HCT116 (cell line): ENCODE results near the gene LPXN. TPM values are rescaled to one million over a fixed set of nuclear protein-coding genes. Genes with fewer than 3 reads are reported as not detected.

ENCODE experiments used
- ATAC-seq: fragments of 200-7000 bp; cut with Tn5 transposase; 2 replicates; pipeline ENCODE4 v1.9.1; 2020; ENCODE audit warnings: mild to moderate bottlenecking, moderate library complexity
- BruUV-seq: library from RNA; stranded (reverse); fragments of 400-500 nt; replicated peaks from 2 replicates; lab custom pipeline; 2021; lab: Mats Ljungman, UMichigan
- CTCF ChIA-PET: fragments of 300-600 bp; sonication (Branson Sonifier 250); formaldehyde crosslinking; loops from one replicate; lab custom pipeline; 2021; ENCODE audit warnings: antibody characterized with exemption; lab: Charles Lee
- POLR2A ChIA-PET: fragments of 300-600, 350-600 bp; sonication (Branson Sonifier 250); formaldehyde crosslinking; loops from one replicate; lab custom pipeline; 2021; ENCODE audit warnings: antibody characterized with exemption; lab: Charles Lee
- RAD21 ChIA-PET, 2 experiments: fragments of 300-600 bp; sonication (Branson Sonifier 250); formaldehyde crosslinking; loops; one replicate each; lab custom pipeline; 2023; ENCODE audit warnings: low total read pairs in 2 of 2; ENCODE audit not compliant: uncharacterized antibody in 2 of 2, unreplicated experiment in 2 of 2, low non-redundant PET in 1 of 2; lab: Charles Lee
- DNase-seq: peaks from one replicate; pipeline ENCODE4 v3.0.0-alpha.2; 2010; ENCODE audit warnings: low read depth, low spot score
- H2AFZ ChIP-seq: fragments of 200-600 bp; shearing (Covaris generic), sonication (generic); 2 replicates; pipeline ENCODE4 v1.6.1; 2017; ENCODE audit warnings: low read depth, mixed run types, mixed read lengths, antibody characterized with exemption, low read length; ENCODE audit not compliant: poor library complexity, severe bottlenecking
- H3K27ac ChIP-seq: 2 replicates; pipeline ENCODE4 v1.5.1; 2012; ENCODE audit warnings: low read depth, low read length
- H3K27me3 ChIP-seq: fragments of 200-600 bp; sonication (generic); 2 replicates; pipeline ENCODE4 v1.6.1; 2016; ENCODE audit warnings: mixed run types, low read length, mixed read lengths; ENCODE audit not compliant: insufficient read depth
- H3K36me3 ChIP-seq, 2 experiments: fragments of 200-500 bp in 1 of 2; fragments of 200-600 bp in 1 of 2; sonication (Bioruptor generic) in 1 of 2; sonication (generic) in 1 of 2; 2 replicates each; pipeline versions ENCODE4 v1.5.1 to v1.6.1; 2014 to 2016; ENCODE audit warnings: low read length in 2 of 2, inconsistent platforms in 1 of 2, mixed read lengths in 1 of 2, mixed run types in 1 of 2; ENCODE audit not compliant: insufficient read depth in 2 of 2, control insufficient read depth in 1 of 2
- H3K4me1 ChIP-seq, 2 experiments: fragments of 200-600 bp in 1 of 2; sonication (generic) in 1 of 2; 2 replicates each; pipeline versions ENCODE4 v1.5.1 to v1.6.1; 2012 to 2017; ENCODE audit warnings: low read length in 2 of 2, inconsistent platforms in 1 of 2, mild to moderate bottlenecking in 1 of 2, mixed read lengths in 1 of 2, mixed run types in 1 of 2, moderate library complexity in 1 of 2; ENCODE audit not compliant: insufficient read depth in 2 of 2, control insufficient read depth in 1 of 2
- H3K4me2 ChIP-seq: fragments of 200-600 bp; sonication (generic); 2 replicates; pipeline ENCODE4 v1.6.1; 2017; ENCODE audit warnings: mixed run types, low read length, mixed read lengths
- H3K4me3 ChIP-seq, 2 experiments: fragments of 200-600 bp in 1 of 2; sonication (generic) in 1 of 2; replicated peaks in 1 of 2; 2 replicates each; pipeline ENCODE4 v1.5.1; 2011 to 2016; ENCODE audit warnings: low read length in 2 of 2, control low read depth in 1 of 2, low read depth in 1 of 2, mild to moderate bottlenecking in 1 of 2, mixed read lengths in 1 of 2, mixed run types in 1 of 2
- H3K79me2 ChIP-seq: fragments of 200-600 bp; sonication (generic); 2 replicates; pipeline ENCODE4 v1.6.1; 2017; ENCODE audit warnings: mild to moderate bottlenecking, mixed run types, low read length, moderate library complexity, mixed read lengths; ENCODE audit not compliant: insufficient read depth
- H3K9ac ChIP-seq: fragments of 200-600 bp; sonication (generic); 2 replicates; pipeline ENCODE4 v1.6.1; 2016; ENCODE audit warnings: low read length, mixed read lengths
- H3K9me2 ChIP-seq: fragments of 200-600 bp; sonication (generic), shearing (Covaris generic); 2 replicates; pipeline ENCODE4 v1.6.1; 2017; ENCODE audit warnings: mixed run types, mild to moderate bottlenecking, moderate library complexity; ENCODE audit not compliant: insufficient read depth
- H3K9me3 ChIP-seq, 2 experiments: fragments of 200-500 bp in 1 of 2; fragments of 200-600 bp in 1 of 2; sonication (Bioruptor generic) in 1 of 2; sonication (generic) in 1 of 2; 2 replicates each; pipeline ENCODE4 v1.6.1; 2014 to 2017; ENCODE audit warnings: low read length in 2 of 2, mixed read lengths in 2 of 2, inconsistent platforms in 1 of 2, low read depth in 1 of 2, mild to moderate bottlenecking in 1 of 2, mixed run types in 1 of 2, moderate library complexity in 1 of 2; ENCODE audit not compliant: control insufficient read depth in 1 of 2, insufficient read depth in 1 of 2
- H4K20me1 ChIP-seq: fragments of 200-600 bp; sonication (generic), shearing (Covaris generic); 2 replicates; pipeline ENCODE4 v1.6.1; 2017; ENCODE audit warnings: mixed run types, mild to moderate bottlenecking, moderate library complexity; ENCODE audit not compliant: insufficient read depth
- ATF3 ChIP-seq: IDR thresholded peaks from 2 replicates; pipeline ENCODE4 v1.6.1; 2012
- CEBPB ChIP-seq: IDR thresholded peaks from 2 replicates; pipeline ENCODE4 v1.6.1; 2012; ENCODE audit warnings: low read depth
- CTCF ChIP-seq, 3 experiments: fragments of 200-600 bp in 1 of 3; sonication (generic) in 1 of 3; IDR thresholded peaks in 2 of 3; conservative IDR thresholded peaks in 1 of 3; 2 replicates each; pipeline ENCODE4 v1.5.1; 2012 to 2017; ENCODE audit warnings: low read depth in 2 of 3, low read length in 2 of 3, antibody characterized with exemption in 1 of 3, borderline replicate concordance in 1 of 3, control low read depth in 1 of 3, mild to moderate bottlenecking in 1 of 3, mixed read lengths in 1 of 3, mixed run types in 1 of 3, moderate library complexity in 1 of 3; ENCODE audit not compliant: insufficient read depth in 1 of 3
- ELF1 ChIP-seq: IDR thresholded peaks from 2 replicates; pipeline ENCODE4 v1.6.1; 2012; ENCODE audit warnings: low read depth, borderline replicate concordance
- EZH2 ChIP-seq: fragments of 200-600 bp; sonication (generic); IDR thresholded peaks from 2 replicates; pipeline ENCODE4 v1.6.1; 2017; ENCODE audit warnings: antibody characterized with exemption, mixed run types
- EZH2phosphoT487 ChIP-seq: fragments of 200-600 bp; IDR thresholded peaks from 2 replicates; pipeline ENCODE4 v1.6.1; 2018; ENCODE audit warnings: antibody characterized with exemption, borderline replicate concordance
- FOSL1 ChIP-seq: IDR thresholded peaks from 2 replicates; pipeline ENCODE4 v1.6.1; 2012; ENCODE audit warnings: low read depth
- MAX ChIP-seq: IDR thresholded peaks from 2 replicates; pipeline ENCODE4 v1.6.1; 2012
- POLR2A ChIP-seq: IDR thresholded peaks from 2 replicates; pipeline ENCODE4 v1.7.0; 2011; ENCODE audit warnings: borderline replicate concordance; ENCODE audit not compliant: insufficient read depth, insufficient read length; ENCODE audit errors: extremely low read depth
- POLR2AphosphoS5 ChIP-seq: IDR thresholded peaks from 2 replicates; pipeline ENCODE4 v1.6.1; 2011; ENCODE audit warnings: mild to moderate bottlenecking, low read depth, low read length, moderate library complexity
- RAD21 ChIP-seq: IDR thresholded peaks from 2 replicates; pipeline ENCODE4 v1.6.1; 2012; ENCODE audit warnings: low read depth, mild to moderate bottlenecking
- SIN3A ChIP-seq: IDR thresholded peaks from 2 replicates; pipeline ENCODE4 v1.6.1; 2012; ENCODE audit warnings: low read depth
- SP1 ChIP-seq: IDR thresholded peaks from 2 replicates; pipeline ENCODE4 v1.6.1; 2012; ENCODE audit warnings: low read depth
- SRF ChIP-seq: IDR thresholded peaks from 2 replicates; pipeline ENCODE4 v1.6.1; 2012; ENCODE audit warnings: low read depth
- TCF7L2 ChIP-seq: IDR thresholded peaks from 2 replicates; pipeline ENCODE4 v1.7.0; 2011; ENCODE audit warnings: borderline replicate concordance, inconsistent platforms; ENCODE audit not compliant: insufficient read depth, insufficient read length; ENCODE audit errors: extremely low read depth
- YY1 ChIP-seq: IDR thresholded peaks from 2 replicates; pipeline ENCODE4 v1.6.1; 2011; ENCODE audit warnings: low read length, low read depth, moderate library complexity, mild to moderate bottlenecking; ENCODE audit not compliant: insufficient replicate concordance; ENCODE audit errors: extremely low read depth
- ZBTB33 ChIP-seq: IDR thresholded peaks from 2 replicates; pipeline ENCODE4 v1.6.1; 2011; ENCODE audit warnings: mild to moderate bottlenecking, low read length, moderate library complexity; ENCODE audit not compliant: insufficient replicate concordance; ENCODE audit errors: extremely low read depth
- ZNF274 ChIP-seq: fragments of 200-500 bp; sonication (Bioruptor generic); IDR thresholded peaks from 2 replicates; pipeline ENCODE4 v1.6.1; 2014; ENCODE audit warnings: mild to moderate bottlenecking, low read depth, low read length, inconsistent platforms
- intact Hi-C: fragments of 100-400 bp; cut with micrococcal nuclease; formaldehyde crosslinking; loops from 2 replicates; pipeline ENCODE4 v1.10.0; 2022
- total RNA-seq: library from RNA; stranded (reverse); gene quantifications from one replicate; pipeline ENCODE4 v1.2.1, GENCODE V29; 2021; ENCODE audit not compliant: unreplicated experiment
- TF ChIP-seq, protein P1 (sequence below): IDR thresholded peaks from 2 replicates; pipeline ENCODE4 v1.6.1; 2012; ENCODE audit warnings: low read depth

The LPXN gene
- total RNA-seq, 1 experiment from 2014 or later = 3.6 TPM

DNA sequence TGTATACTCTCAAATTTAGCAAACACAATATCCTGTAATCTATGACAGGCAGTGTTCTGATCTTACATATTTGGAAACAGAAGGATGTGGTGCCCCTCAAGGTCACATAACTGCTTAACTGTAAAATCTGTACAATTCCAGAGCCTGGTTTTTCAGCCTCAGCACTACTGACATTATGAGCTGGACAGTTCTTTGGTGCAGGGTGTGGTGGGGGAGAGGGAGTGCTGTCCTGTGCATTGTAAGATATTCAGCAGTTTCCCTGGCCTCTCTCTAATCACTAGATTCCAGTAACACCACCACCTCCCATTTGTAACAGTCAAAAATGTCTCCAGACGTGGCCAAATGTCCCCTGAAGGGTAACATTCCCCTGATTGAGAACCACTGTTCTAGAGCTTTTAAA lies 65.9 kb downstream of the LPXN start:
- RAD21 ChIA-PET = no interaction called here
- no peaks in the 10 kb centered on the region for H3K9me2 ChIP-seq
- TF ChIP-seq CTCF (IDR thresholded peaks at IDR 0.05 in 2 of 3, conservative IDR thresholded peaks at IDR 0.05 in 1 of 3; ENCODE audit: borderline replicate concordance in 1 of 3, insufficient read depth in 1 of 3, low read depth in 2 of 3, low read length in 2 of 3) (no peak), CEBPB (no peak), SP1 (no peak), EZH2 (no peak), ELF1 (no peak), POLR2AphosphoS5 (no peak), YY1 (no peak), POLR2A (no peak), ZNF274 (no peak), ATF3 (no peak), FOSL1 (no peak), TCF7L2 (no peak), MAX (no peak), EZH2phosphoT487 (no peak), ZBTB33 (no peak), RAD21 (no peak), SIN3A (no peak), SRF (no peak)
- TF ChIP-seq, protein P1, sequence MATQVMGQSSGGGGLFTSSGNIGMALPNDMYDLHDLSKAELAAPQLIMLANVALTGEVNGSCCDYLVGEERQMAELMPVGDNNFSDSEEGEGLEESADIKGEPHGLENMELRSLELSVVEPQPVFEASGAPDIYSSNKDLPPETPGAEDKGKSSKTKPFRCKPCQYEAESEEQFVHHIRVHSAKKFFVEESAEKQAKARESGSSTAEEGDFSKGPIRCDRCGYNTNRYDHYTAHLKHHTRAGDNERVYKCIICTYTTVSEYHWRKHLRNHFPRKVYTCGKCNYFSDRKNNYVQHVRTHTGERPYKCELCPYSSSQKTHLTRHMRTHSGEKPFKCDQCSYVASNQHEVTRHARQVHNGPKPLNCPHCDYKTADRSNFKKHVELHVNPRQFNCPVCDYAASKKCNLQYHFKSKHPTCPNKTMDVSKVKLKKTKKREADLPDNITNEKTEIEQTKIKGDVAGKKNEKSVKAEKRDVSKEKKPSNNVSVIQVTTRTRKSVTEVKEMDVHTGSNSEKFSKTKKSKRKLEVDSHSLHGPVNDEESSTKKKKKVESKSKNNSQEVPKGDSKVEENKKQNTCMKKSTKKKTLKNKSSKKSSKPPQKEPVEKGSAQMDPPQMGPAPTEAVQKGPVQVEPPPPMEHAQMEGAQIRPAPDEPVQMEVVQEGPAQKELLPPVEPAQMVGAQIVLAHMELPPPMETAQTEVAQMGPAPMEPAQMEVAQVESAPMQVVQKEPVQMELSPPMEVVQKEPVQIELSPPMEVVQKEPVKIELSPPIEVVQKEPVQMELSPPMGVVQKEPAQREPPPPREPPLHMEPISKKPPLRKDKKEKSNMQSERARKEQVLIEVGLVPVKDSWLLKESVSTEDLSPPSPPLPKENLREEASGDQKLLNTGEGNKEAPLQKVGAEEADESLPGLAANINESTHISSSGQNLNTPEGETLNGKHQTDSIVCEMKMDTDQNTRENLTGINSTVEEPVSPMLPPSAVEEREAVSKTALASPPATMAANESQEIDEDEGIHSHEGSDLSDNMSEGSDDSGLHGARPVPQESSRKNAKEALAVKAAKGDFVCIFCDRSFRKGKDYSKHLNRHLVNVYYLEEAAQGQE = no peak

More for the DNA sequence above, 65.9 kb downstream of the LPXN start:
- POLR2A ChIA-PET = no interaction called here
- DNase-seq (no peak), ATAC-seq (no peak)
- H3K27ac ChIP-seq = no peak overlapping the region
- no peaks in the 10 kb centered on the region for H4K20me1 ChIP-seq
- intact Hi-C loops = loop anchor here (5.0 to 10.0 kb wide), 5 partner anchors 445 to 1052 kb away; partner anchors contain the start of gene SELENOH
- no peaks in the 10 kb centered on the region for H3K27me3 ChIP-seq
- no peaks in the 10 kb centered on the region for H3K9me3 ChIP-seq
- no peak overlapping the region for H3K4me2 ChIP-seq
- no peak overlapping the region for H3K9ac ChIP-seq
- no peak overlapping the region for H2AFZ ChIP-seq
- no peaks in the 10 kb centered on the region for H3K4me1 ChIP-seq
- no peaks in the 10 kb centered on the region for H3K36me3 ChIP-seq
- H3K79me2 ChIP-seq = no peaks in the 10 kb centered on the region
- CTCF ChIA-PET = no interaction called here
- H3K4me3 ChIP-seq = no peak overlapping the region
- no TSS peak for BruUV-seq
